ENCODE data around the gene PTPN6.

The PTPN6 gene

GRCh38 chr12:6957151-6957701 lies 6.1 kb downstream of the PTPN6 start:
- DNase-seq = no peak

GRCh38 chr12:6957741-6958608 lies 6.8 kb downstream of the PTPN6 start:
- DNase-seq = no peak

- DNase-seq = no peak
Observed at GRCh38 chr12:6958609-6959057, 7.5 kb downstream of the PTPN6 start.

GRCh38 chr12:6959058-6959804 lies 8.1 kb downstream of the PTPN6 start:
- peak; percentile 88 for DNase-seq

- no peak for DNase-seq
Observed at GRCh38 chr12:6959805-6960592, 8.8 kb downstream of the PTPN6 start.

GRCh38 chr12:6960593-6961277 lies 9.6 kb downstream of the PTPN6 start:
- DNase-seq = no peak

- peak; percentile 89 for DNase-seq
Observed at GRCh38 chr12:6961278-6961694, 10.1 kb downstream of the PTPN6 start.

GRCh38 chr12:6961695-6962284 lies 10.6 kb downstream of the PTPN6 start:
- DNase-seq = no peak

GRCh38 chr12:6962285-6963015 lies 11.3 kb downstream of the PTPN6 start:
- DNase-seq = no peak

- no peak for DNase-seq
Observed at GRCh38 chr12:6963016-6963731, 12.0 kb downstream of the PTPN6 start.

- DNase-seq = no peak
Observed at GRCh38 chr12:6963791-6964413, 12.7 kb downstream of the PTPN6 start.

- DNase-seq = no peak
Observed at GRCh38 chr12:6964605-6965025, 13.5 kb downstream of the PTPN6 start.

- DNase-seq = peak; percentile 83
Observed at GRCh38 chr12:6965026-6965661, 14.0 kb downstream of the PTPN6 start.

- DNase-seq = no peak
Observed at GRCh38 chr12:6965714-6966113, 14.6 kb downstream of the PTPN6 start.

GRCh38 chr12:6966351-6966750 lies 15.2 kb downstream of the PTPN6 start:
- no peak for DNase-seq

GRCh38 chr12:6967651-6968100 lies 16.5 kb downstream of the PTPN6 start:
- DNase-seq = no peak

- no peak for DNase-seq
Observed at GRCh38 chr12:6968426-6968825, 17.3 kb downstream of the PTPN6 start.

GRCh38 chr12:6970096-6970527 lies 19.0 kb downstream of the PTPN6 start:
- DNase-seq = no peak

GRCh38 chr12:6974180-6974579 lies 23.0 kb downstream of the PTPN6 start:
- DNase-seq = no peak

Data from central memory CD4-positive, alpha-beta T cell (primary cell).